IMR-90 (cell line): ENCODE data around the gene PALLD. TPM values are rescaled to one million over a fixed set of nuclear protein-coding genes. Genes with fewer than 3 reads are reported as not detected.
A peak's percentile ranks its signal among the peaks of the same experiment; 100 is the strongest.

Source experiments
- ATAC-seq: fragments of 200-7000 bp; cut with Tn5 transposase; 2 replicates; pipeline ENCODE4 v1.9.1; 2020; ENCODE audit warnings: low read depth, mild to moderate bottlenecking, moderate library complexity
- BruUV-seq: library from RNA; stranded (reverse); fragments of 400-500 nt; replicated peaks from 2 replicates; lab custom pipeline; 2021; lab: Mats Ljungman, UMichigan
- CTCF ChIA-PET: fragments of 300-600 bp; formaldehyde crosslinking; extraction: SDS; loops from one replicate; lab custom pipeline; 2021; ENCODE audit warnings: antibody characterized with exemption; lab: Yijun Ruan, JAX
- POLR2A ChIA-PET: fragments of 300-600 bp; sonication (Branson Sonifier 250); formaldehyde crosslinking; loops from one replicate; lab custom pipeline; 2022; ENCODE audit warnings: antibody characterized with exemption; ENCODE audit not compliant: unreplicated experiment; lab: Charles Lee
- DNase-seq: peaks from one replicate; pipeline ENCODE4 v3.0.0; 2013
- H2AFZ ChIP-seq: replicated peaks from 2 replicates; pipeline ENCODE3; 2013; ENCODE audit warnings: low read length, mild to moderate bottlenecking; ENCODE audit not compliant: poor library complexity
- H2AK5ac ChIP-seq: 2 replicates; pipeline ENCODE4 v1.6.1; 2013; ENCODE audit warnings: low read depth, low read length, inconsistent platforms
- H2AK9ac ChIP-seq: replicated peaks from 2 replicates; pipeline ENCODE3; 2013; ENCODE audit warnings: mild to moderate bottlenecking, low read depth, low read length, moderate library complexity; ENCODE audit not compliant: poor library complexity
- H2BK120ac ChIP-seq: 2 replicates; pipeline ENCODE4 v1.6.1; 2013; ENCODE audit warnings: low read depth, low read length, inconsistent platforms
- H2BK15ac ChIP-seq: 3 replicates; pipeline ENCODE4 v1.6.1; 2013; ENCODE audit warnings: low read depth, low read length, inconsistent platforms
- H2BK20ac ChIP-seq: 2 replicates; pipeline ENCODE4 v1.6.1; 2013; ENCODE audit warnings: low read depth, mild to moderate bottlenecking, inconsistent platforms, low read length, moderate library complexity
- H2BK5ac ChIP-seq: 2 replicates; pipeline ENCODE4 v1.6.1; 2013; ENCODE audit warnings: mild to moderate bottlenecking, low read depth, low read length, inconsistent platforms; ENCODE audit not compliant: poor library complexity, severe bottlenecking
- H3K14ac ChIP-seq: replicated peaks from 2 replicates; pipeline ENCODE4 v1.6.1; 2013; ENCODE audit warnings: low read depth, low read length, inconsistent platforms
- H3K18ac ChIP-seq: 2 replicates; pipeline ENCODE4 v1.6.1; 2013; ENCODE audit warnings: low read depth, low read length, control low read depth
- H3K23ac ChIP-seq: 2 replicates; pipeline ENCODE4 v1.6.1; 2013; ENCODE audit warnings: low read depth, low read length, inconsistent platforms
- H3K27ac ChIP-seq: 2 replicates; pipeline ENCODE4 v1.5.1; 2013; ENCODE audit warnings: mild to moderate bottlenecking, control low read depth, low read length; ENCODE audit not compliant: insufficient read depth
- H3K27me3 ChIP-seq: 2 replicates; pipeline ENCODE4 v1.6.1; 2013; ENCODE audit warnings: low read length; ENCODE audit not compliant: control insufficient read depth, insufficient read depth
- H3K36me3 ChIP-seq: 2 replicates; pipeline ENCODE4 v1.6.1; 2013; ENCODE audit warnings: low read length, mixed read lengths; ENCODE audit not compliant: control insufficient read depth, insufficient read depth
- H3K4ac ChIP-seq: 2 replicates; pipeline ENCODE4 v1.6.1; 2013; ENCODE audit warnings: low read depth, low read length, inconsistent platforms
- H3K4me1 ChIP-seq: 2 replicates; pipeline ENCODE4 v1.6.1; 2013; ENCODE audit warnings: low read length, mixed read lengths; ENCODE audit not compliant: control insufficient read depth, insufficient read depth
- H3K4me2 ChIP-seq: 2 replicates; pipeline ENCODE4 v1.6.1; 2013; ENCODE audit warnings: low read depth, mild to moderate bottlenecking, control low read depth, low read length, moderate library complexity
- H3K4me3 ChIP-seq: 2 replicates; pipeline ENCODE4 v1.5.1; 2013; ENCODE audit warnings: low read depth, mild to moderate bottlenecking, control low read depth, low read length, moderate library complexity; ENCODE audit not compliant: insufficient read depth
- H3K56ac ChIP-seq: 2 replicates; pipeline ENCODE4 v1.6.1; 2013; ENCODE audit warnings: low read length, inconsistent platforms; ENCODE audit not compliant: insufficient read depth; ENCODE audit errors: extremely low read depth
- H3K79me1 ChIP-seq, 2 experiments: 2 replicates each; pipeline ENCODE4 v1.6.1; 2013; ENCODE audit warnings: low read length in 2 of 2, inconsistent platforms in 1 of 2, low read depth in 1 of 2
- H3K9ac ChIP-seq: 2 replicates; pipeline ENCODE4 v1.6.1; 2013; ENCODE audit warnings: low read depth, low read length, control low read depth
- H3K9me1 ChIP-seq: 2 replicates; pipeline ENCODE4 v1.6.1; 2013; ENCODE audit warnings: low read length, inconsistent platforms; ENCODE audit not compliant: insufficient read depth
- H3K9me3 ChIP-seq: 2 replicates; pipeline ENCODE4 v1.6.1; 2013; ENCODE audit warnings: low read length; ENCODE audit not compliant: control insufficient read depth, insufficient read depth
- H4K20me1 ChIP-seq: 2 replicates; pipeline ENCODE4 v1.6.1; 2013; ENCODE audit warnings: low read length, inconsistent platforms; ENCODE audit not compliant: insufficient read depth
- H4K5ac ChIP-seq: 2 replicates; pipeline ENCODE4 v1.6.1; 2013; ENCODE audit warnings: mild to moderate bottlenecking, low read depth, low read length, control low read depth
- H4K8ac ChIP-seq, 2 experiments: 2 replicates each; pipeline ENCODE4 v1.6.1; 2013; ENCODE audit warnings: low read depth in 2 of 2, low read length in 2 of 2, control low read depth in 1 of 2, inconsistent platforms in 1 of 2
- H4K91ac ChIP-seq: 2 replicates; pipeline ENCODE4 v1.6.1; 2013; ENCODE audit warnings: low read depth, low read length, inconsistent platforms; ENCODE audit not compliant: insufficient read depth
- CEBPB ChIP-seq: IDR thresholded peaks from 2 replicates; pipeline ENCODE4 v1.6.1; 2012; ENCODE audit warnings: low read depth, low read length, improper control_type of control experiment
- FOS ChIP-seq: fragments of 150-350 bp; IDR thresholded peaks from 2 replicates; pipeline ENCODE4 v1.6.1; 2016; ENCODE audit warnings: low read depth, low read length
- MAFK ChIP-seq: IDR thresholded peaks from 2 replicates; pipeline ENCODE4 v1.6.1; 2012; ENCODE audit warnings: low read depth, low read length, improper control_type of control experiment
- MXI1 ChIP-seq: IDR thresholded peaks from 2 replicates; pipeline ENCODE4 v1.6.1; 2012; ENCODE audit warnings: low read depth, mild to moderate bottlenecking, low read length, moderate library complexity, borderline replicate concordance
- NFE2L2 ChIP-seq: fragments of 150-350 bp; IDR thresholded peaks from 2 replicates; pipeline ENCODE4 v1.6.1; 2016; ENCODE audit warnings: low read depth, mild to moderate bottlenecking, low read length
- POLR2A ChIP-seq: IDR thresholded peaks from 2 replicates; pipeline ENCODE4 v1.6.1; 2012; ENCODE audit warnings: mild to moderate bottlenecking, low read depth, low read length
- RAD21 ChIP-seq: IDR thresholded peaks from 2 replicates; pipeline ENCODE4 v1.6.1; 2012; ENCODE audit warnings: low read length, improper control_type of control experiment
- RCOR1 ChIP-seq: IDR thresholded peaks from 2 replicates; pipeline ENCODE4 v1.6.1; 2012; ENCODE audit warnings: mild to moderate bottlenecking, low read length, improper control_type of control experiment; ENCODE audit not compliant: insufficient replicate concordance
- RFX5 ChIP-seq: IDR thresholded peaks from 2 replicates; pipeline ENCODE4 v1.8.0; 2012; ENCODE audit warnings: low read depth, mild to moderate bottlenecking, low read length, moderate library complexity
- USF2 ChIP-seq: fragments of 150-350 bp; IDR thresholded peaks from 2 replicates; pipeline ENCODE4 v1.6.1; 2017; ENCODE audit warnings: mild to moderate bottlenecking, antibody characterized with exemption, low read length, low read depth
- WGBS, 2 experiments: methylation state at CpG; one replicate each; pipeline versions ENCODE4 v1.1.5 to v1.1.7; 2013; ENCODE audit warnings: missing lambda C conversion rate in 2 of 2; ENCODE audit not compliant: insufficient read length in 1 of 2; ENCODE audit errors: extremely low coverage in 2 of 2; 5-methylcytosine and 5-hydroxymethylcytosine counted together
- dilution Hi-C: fragments of 300-500 bp; cut with HindIII; formaldehyde crosslinking; loops from one replicate; pipeline ENCODE4 v1.14.3; 2018; ENCODE audit warnings: low sequenced_read_pairs; ENCODE audit not compliant: unreplicated experiment
- in situ Hi-C: fragments of 300-500 bp; cut with MboI; formaldehyde crosslinking; loops from 3 replicates; pipeline ENCODE4 v1.14.3; 2019; ENCODE audit warnings: low sequenced_read_pairs, inconsistent platforms, mixed read lengths
- intact Hi-C: fragments of 100-400 bp; cut with micrococcal nuclease; formaldehyde crosslinking; loops from 2 replicates; pipeline ENCODE4 v1.10.0; 2022
- polyA plus RNA-seq, 3 experiments: library from polyadenylated mRNA; depleted of rRNA; stranded (reverse); fragments of >200 nt; gene quantifications; 2 replicates each; pipeline ENCODE4 v1.2.3, GENCODE V29; 2012; ENCODE audit warnings: low replicate concordance in 1 of 3
- total RNA-seq: library from RNA; depleted of rRNA; stranded (reverse); fragments of >200 nt; gene quantifications from 2 replicates; pipeline ENCODE4 v1.2.3, GENCODE V29; 2012
- TF ChIP-seq, protein P1 (sequence below): conservative IDR thresholded peaks from 2 replicates; pipeline ENCODE4 v1.5.1; 2012; ENCODE audit warnings: mild to moderate bottlenecking, low read depth, low read length, improper control_type of control experiment
- TF ChIP-seq, protein P2 (sequence below): fragments of 150-350 bp; IDR thresholded peaks from 2 replicates; pipeline ENCODE4 v1.6.1; 2016; ENCODE audit warnings: low read depth, mild to moderate bottlenecking, low read length, moderate library complexity, borderline replicate concordance

PALLD gene
- total and polyA plus RNA-seq, 2 of the 4 experiments (the other 2 are of a cell fraction) = 91.0 to 91.9 TPM

- H3K36me3 ChIP-seq = no peaks in the 10 kb centered on the region
- no peak overlapping the region for H3K4ac ChIP-seq
- H3K27ac ChIP-seq = no peak overlapping the region
- H3K27me3 ChIP-seq = no peaks in the 10 kb centered on the region
- ATAC-seq = peak; percentile 38
- no peak overlapping the region for H3K56ac ChIP-seq
- ChIA-PET POLR2A (no interaction called here), CTCF (interaction anchor here (0.6 kb wide), 1 partner anchor 89 kb away, joined by 3 read pairs; no protein-coding TSS in a partner anchor)
- H3K18ac ChIP-seq = no peak overlapping the region
- no peak overlapping the region for H2AK5ac ChIP-seq
- no peak overlapping the region for H3K9ac ChIP-seq
- peak; percentile 79 for DNase-seq
- H4K8ac ChIP-seq = no peak overlapping the region
- H2BK5ac ChIP-seq = no peak overlapping the region
- no TSS peak for BruUV-seq
- no peak overlapping the region for H2BK15ac ChIP-seq
- H4K5ac ChIP-seq = no peak overlapping the region
- WGBS, 2 experiments = no CpG with 5 or more reads among the region's 2 CpGs
- H3K79me1 ChIP-seq = no peaks in the 10 kb centered on the region
- H3K23ac ChIP-seq = no peak overlapping the region
- H2AFZ ChIP-seq = no peak overlapping the region
- no peak overlapping the region for H3K14ac ChIP-seq
- no peaks in the 10 kb centered on the region; the same call in 1 of the 2 replicates for H3K9me1 ChIP-seq
- H3K4me2 ChIP-seq = no peak overlapping the region
- H2AK9ac ChIP-seq = no peak overlapping the region
- intact Hi-C loops = no loop called here
- no peak overlapping the region for H4K91ac ChIP-seq
- peaks cover 11% of the 10 kb centered on the region for H3K4me1 ChIP-seq
- no peak overlapping the region for H3K4me3 ChIP-seq
- in situ Hi-C loops = no loop called here
- no peaks in the 10 kb centered on the region for H3K9me3 ChIP-seq
- H2BK120ac ChIP-seq = no peak overlapping the region
- TF ChIP-seq NFE2L2 (no peak), CEBPB (no peak), FOS (no peak; the same call in 1 of the 2 replicates), RFX5 (no peak), RCOR1 (no peak), POLR2A (no peak), RAD21 (no peak), MAFK (no peak), USF2 (no peak), MXI1 (no peak)
- TF ChIP-seq, protein P1, sequence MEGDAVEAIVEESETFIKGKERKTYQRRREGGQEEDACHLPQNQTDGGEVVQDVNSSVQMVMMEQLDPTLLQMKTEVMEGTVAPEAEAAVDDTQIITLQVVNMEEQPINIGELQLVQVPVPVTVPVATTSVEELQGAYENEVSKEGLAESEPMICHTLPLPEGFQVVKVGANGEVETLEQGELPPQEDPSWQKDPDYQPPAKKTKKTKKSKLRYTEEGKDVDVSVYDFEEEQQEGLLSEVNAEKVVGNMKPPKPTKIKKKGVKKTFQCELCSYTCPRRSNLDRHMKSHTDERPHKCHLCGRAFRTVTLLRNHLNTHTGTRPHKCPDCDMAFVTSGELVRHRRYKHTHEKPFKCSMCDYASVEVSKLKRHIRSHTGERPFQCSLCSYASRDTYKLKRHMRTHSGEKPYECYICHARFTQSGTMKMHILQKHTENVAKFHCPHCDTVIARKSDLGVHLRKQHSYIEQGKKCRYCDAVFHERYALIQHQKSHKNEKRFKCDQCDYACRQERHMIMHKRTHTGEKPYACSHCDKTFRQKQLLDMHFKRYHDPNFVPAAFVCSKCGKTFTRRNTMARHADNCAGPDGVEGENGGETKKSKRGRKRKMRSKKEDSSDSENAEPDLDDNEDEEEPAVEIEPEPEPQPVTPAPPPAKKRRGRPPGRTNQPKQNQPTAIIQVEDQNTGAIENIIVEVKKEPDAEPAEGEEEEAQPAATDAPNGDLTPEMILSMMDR = no peak
- TF ChIP-seq, protein P2, sequence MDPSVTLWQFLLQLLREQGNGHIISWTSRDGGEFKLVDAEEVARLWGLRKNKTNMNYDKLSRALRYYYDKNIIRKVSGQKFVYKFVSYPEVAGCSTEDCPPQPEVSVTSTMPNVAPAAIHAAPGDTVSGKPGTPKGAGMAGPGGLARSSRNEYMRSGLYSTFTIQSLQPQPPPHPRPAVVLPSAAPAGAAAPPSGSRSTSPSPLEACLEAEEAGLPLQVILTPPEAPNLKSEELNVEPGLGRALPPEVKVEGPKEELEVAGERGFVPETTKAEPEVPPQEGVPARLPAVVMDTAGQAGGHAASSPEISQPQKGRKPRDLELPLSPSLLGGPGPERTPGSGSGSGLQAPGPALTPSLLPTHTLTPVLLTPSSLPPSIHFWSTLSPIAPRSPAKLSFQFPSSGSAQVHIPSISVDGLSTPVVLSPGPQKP = no peak
- dilution Hi-C loops = no loop called here
- no peak overlapping the region for H2BK20ac ChIP-seq
- no peaks in the 10 kb centered on the region for H4K20me1 ChIP-seq
Observed at GRCh38 chr4:168732714-168733113, 235.9 kb downstream of the PALLD start.
